D341Med (cell line): ENCODE measurements around the gene XCL1.
A peak's percentile ranks its signal among the peaks of the same experiment; 100 is the strongest.
"Not testable (repeated sequence)": the region's sequence is repeated elsewhere in the genome, so short reads cannot be mapped to it uniquely, and the experiment has no call there.

Experiments used
- DNase-seq: peaks from one replicate; pipeline ENCODE4 v3.0.0; 2012; ENCODE audit warnings: low spot score

The XCL1 gene

GRCh38 chr1:168567568-168567967 is 8.8 kb upstream of the XCL1 start:
- DNase-seq, result no peak

GRCh38 chr1:168568346-168568745 is 8.1 kb upstream of the XCL1 start:
- no peak for DNase-seq

GRCh38 chr1:168570652-168571051 is 5.8 kb upstream of the XCL1 start:
- DNase-seq, result no peak

DNA sequence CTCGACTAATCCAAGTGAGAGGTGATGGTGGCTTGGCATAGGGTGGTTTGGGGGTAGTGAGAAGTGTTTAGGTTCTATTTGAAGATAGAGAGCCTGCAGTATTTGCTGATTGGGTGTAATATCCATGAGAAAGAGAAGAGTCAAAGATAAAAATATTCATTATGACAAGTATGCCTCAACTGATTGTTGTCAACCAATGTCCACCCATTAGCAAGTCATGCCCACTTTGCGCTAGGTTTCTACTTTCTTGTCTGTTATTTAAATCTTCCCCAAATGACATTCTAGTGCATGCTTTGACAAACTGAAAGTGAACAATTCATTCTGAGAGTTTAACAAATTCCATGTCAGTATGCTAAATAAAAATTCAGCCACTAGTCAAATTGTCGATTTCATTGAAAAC is 3.8 kb upstream of the XCL1 start:
- DNase-seq, result no peak

DNA sequence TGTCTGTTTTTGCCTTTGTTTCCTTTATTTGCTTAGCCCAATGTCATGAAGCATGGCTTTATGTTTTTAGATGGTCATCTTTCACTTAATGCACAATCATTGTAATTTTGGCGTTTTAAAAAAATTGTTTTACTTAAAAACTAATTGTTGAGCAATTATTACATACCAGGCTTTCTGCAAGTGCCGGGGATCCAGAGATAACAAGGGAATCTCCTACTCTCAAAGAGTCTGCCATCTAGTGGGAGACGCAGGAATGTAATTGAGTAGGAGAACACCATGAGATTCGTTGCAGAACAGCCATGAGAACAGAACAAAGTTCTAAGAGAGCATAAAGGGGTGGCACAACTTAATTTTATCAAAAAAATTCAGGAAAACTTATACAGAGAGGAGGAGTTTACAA is 2.2 kb upstream of the XCL1 start:
- not testable (repeated sequence) for DNase-seq

GRCh38 chr1:168578531-168579185 is 2.3 kb downstream of the XCL1 start:
- not testable (repeated sequence) for DNase-seq

DNA sequence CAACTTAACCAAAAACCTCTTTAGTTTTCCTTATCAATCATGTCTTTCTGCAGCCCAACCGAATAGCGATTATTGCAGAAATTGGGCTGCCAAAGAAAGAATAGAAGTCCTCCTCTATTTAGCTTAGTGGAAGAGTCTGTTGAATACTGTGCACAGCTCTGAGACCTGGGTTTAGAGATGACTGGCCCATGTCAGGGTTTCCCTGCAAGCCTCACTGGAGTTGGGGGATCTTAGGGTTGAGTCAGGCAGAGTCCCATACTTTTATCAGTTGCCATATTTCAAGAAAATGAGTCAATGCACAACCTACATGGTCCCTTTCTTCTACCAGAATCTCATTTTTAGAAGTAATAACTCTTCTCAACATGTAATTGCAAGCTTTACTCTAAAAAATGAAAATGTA is 3.9 kb downstream of the XCL1 start:
- DNase-seq, result not testable (repeated sequence)

- DNase-seq, result not testable (repeated sequence)
Measured at GRCh38 chr1:168580991-168581390, 4.6 kb downstream of the XCL1 start.

DNA sequence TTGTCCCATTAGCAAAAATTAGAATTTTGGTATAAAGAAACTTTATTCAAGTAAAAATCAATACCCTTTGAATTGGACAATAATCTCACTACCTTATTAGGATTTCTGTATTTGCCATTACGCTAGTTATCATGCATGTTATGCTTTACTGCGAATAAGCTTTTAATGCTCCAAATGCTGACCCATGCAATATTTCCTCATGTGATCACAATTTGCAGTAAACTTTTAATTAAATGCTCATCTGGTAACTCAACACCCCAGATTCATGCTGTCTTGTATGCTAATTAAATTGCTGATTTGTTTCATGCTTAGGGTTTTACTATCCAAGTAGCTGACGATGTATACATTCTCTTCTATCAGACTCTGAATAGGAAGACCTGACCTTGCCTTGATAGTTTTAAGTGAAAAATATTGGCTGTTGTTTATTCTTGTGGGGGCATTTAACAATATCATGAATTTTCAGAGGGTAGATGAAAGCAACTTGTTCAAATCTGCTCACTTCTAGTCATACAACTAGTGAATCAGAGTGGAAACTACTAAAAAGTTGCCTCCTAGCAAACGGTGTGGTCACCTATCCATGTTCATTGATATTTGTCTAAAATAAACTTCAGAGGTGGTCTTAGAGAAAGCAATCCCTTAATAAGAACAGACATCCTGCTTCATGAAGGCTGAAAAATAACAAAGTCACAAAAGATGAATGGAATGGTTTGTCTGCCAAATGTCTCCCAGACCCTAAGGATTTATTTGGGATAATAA is 5.6 kb downstream of the XCL1 start:
- DNase-seq, result no peak

GRCh38 chr1:168582688-168583336 is 6.4 kb downstream of the XCL1 start:
- DNase-seq, result no peak

DNA sequence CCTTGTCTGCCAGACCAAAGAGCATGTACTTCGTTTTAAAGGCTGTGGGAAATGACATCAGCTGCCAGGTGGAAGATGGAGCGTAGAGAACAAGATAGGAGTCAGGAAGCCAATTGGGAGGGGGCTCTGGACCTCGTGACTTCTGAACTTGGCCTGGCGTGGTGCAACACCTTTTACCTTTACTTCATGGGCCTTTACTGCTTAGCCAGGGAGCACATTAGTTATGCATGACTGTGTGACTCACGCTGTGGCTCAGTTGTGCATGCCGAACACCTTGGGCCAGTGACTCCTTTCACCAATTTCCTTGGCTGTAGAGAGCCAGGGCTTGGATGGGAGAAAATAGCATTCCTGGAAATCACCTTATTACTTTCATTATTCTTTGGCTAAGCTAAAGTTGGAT is 7.2 kb downstream of the XCL1 start:
- no peak for DNase-seq

GRCh38 chr1:168585191-168585590 is 8.8 kb downstream of the XCL1 start:
- no peak for DNase-seq

- no peak for DNase-seq
Measured at GRCh38 chr1:168585937-168586336, 9.5 kb downstream of the XCL1 start.

GRCh38 chr1:168589167-168589566 is 12.8 kb downstream of the XCL1 start:
- DNase-seq, result no peak

GRCh38 chr1:168591066-168591465 is 14.7 kb downstream of the XCL1 start:
- DNase-seq, result no peak

DNA sequence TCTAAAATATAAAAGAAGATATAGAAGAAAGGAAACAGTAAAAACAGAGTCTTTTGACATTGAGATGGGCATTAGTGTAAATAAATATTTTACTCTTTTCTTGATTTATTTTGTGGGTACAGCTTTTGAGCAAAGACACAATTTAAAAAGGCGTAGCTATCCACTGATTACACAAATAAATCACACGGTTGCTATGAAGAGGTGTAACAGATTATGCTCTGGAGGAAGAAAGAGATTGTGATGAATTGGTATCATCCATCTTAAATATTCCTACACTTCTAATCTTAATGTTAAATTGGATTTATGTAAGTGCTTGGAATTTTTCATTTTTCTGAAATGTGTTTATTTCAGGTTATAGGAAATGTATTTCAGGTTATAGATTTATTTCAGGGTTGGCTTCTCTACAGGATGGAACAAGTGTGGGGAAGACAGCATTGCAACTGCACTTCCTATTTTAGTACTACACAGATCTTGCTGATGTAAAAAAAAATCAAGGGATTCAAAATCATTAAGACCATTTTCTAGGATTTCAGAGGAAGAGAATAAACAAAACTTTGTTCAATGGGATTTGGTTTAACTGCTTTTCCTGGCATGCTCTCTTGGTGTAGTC is 15.3 kb downstream of the XCL1 start:
- DNase-seq, result no peak

GRCh38 chr1:168595403-168595802 is 19.0 kb downstream of the XCL1 start:
- DNase-seq, result not testable (repeated sequence)

- no peak for DNase-seq
Measured at GRCh38 chr1:168598125-168598524, 21.7 kb downstream of the XCL1 start.

GRCh38 chr1:168598892-168599291 is 22.5 kb downstream of the XCL1 start:
- DNase-seq, result no peak

DNA sequence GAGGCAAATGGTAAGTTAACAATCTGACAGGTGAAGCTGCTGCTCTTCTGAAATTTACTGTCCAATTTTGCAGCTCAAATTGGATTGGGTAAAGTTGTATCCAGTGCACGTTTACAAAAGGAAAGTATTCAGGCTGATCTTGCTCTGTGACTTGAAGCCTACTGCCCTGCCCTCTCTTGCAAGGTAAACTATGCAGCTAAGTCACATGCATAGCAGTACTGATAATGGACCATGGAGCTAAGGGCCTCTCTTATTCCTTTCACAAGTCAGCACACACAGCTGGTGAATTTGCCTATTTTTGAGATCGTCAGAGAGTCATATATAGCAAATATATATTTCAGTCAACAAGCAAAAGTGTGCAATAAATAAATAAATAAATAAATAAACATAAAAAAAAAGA is 23.2 kb downstream of the XCL1 start:
- no peak for DNase-seq

DNA sequence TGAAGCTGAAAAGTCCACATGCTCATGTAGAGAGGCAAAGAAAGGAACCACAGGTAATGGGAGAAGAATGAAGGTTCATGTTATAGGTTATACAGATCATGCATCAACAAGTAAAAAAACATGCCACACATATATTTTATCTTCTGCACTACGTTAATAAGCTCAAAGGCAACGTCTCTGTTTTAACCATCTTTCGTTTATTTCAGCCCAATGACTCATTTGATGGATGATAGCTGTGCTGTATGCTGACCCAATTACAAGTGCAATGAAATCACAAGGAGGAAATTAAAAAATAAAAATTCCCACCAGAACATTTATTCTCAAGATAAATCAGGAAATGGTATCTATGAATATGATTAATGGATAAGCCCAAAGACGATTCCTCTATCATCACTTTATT is 24.6 kb downstream of the XCL1 start:
- no peak for DNase-seq

GRCh38 chr1:168603501-168604110 is 27.2 kb downstream of the XCL1 start:
- DNase-seq, result peak; percentile 87
